ENCODE results near the gene TRIM52. TPM values are rescaled to one million over a fixed set of nuclear protein-coding genes. Genes with fewer than 3 reads are reported as not detected.

The TRIM52 gene
- total RNA-seq, 1 donor from 2014 or later = 30.2 TPM

DNA sequence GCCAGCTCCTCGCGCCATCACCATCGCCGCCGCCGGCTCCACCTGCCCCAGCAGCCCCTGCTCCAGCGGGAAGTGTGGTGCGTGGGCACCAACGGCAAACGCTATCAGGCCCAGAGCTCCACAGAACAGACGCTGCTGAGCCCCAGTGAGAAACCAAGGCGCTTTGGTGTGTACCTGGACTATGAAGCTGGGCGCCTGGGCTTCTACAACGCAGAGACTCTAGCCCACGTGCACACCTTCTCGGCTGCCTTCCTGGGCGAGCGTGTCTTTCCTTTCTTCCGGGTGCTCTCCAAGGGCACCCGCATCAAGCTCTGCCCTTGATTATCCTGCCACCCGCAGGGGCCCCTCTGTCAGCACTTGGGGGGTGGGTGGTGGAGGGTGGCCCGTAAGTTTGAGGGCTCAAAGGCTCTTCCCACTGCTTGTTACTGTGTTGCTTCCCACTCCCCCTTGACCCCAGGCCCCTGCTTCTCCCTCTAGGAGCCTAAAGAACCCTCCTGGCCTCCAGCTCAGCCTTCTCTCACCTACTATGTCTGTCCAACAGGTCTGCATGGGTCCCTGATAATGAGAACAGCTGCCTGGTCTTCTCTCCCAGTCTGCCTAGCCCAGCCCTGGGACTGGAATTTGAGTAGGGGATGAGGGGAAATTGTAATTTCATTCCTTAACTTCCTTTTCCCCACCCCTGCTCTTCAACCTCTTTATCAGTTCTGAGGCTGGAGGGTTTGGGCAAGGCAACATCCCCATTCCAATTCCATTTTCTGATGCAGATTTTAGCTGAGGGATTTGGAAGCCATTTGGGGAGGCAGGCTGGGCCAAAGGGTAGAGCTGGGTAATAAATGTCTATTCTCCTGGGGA, 26.3 kb downstream of the TRIM52 start:
- intact Hi-C loops (cut with micrococcal nuclease) = no loop called here

DNA sequence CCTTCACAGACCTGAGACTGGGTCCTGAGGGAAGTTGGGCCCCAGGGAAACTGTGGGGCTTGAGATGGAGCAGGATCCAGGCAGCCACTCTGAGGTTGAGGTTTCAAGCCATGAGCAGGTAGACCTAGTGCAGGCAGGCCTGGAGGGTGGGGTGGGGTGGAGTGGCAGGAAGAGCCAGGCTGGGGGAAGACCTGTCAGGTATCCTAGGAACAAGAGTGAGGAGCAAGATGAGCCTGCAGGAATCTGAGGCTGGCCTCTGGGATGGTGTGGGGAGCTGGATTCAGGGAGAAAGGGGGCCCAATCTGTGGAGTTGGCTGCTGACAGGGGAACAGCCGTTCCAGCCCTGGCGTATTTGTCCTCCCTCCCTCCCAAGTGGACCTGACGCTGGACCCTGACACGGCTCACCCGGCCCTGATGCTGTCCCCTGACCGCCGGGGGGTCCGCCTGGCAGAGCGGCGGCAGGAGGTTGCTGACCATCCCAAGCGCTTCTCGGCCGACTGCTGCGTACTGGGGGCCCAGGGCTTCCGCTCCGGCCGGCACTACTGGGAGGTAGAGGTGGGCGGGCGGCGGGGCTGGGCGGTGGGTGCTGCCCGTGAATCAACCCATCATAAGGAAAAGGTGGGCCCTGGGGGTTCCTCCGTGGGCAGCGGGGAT, 27.0 kb downstream of the TRIM52 start:
- intact Hi-C loops (cut with micrococcal nuclease) = no loop called here

DNA sequence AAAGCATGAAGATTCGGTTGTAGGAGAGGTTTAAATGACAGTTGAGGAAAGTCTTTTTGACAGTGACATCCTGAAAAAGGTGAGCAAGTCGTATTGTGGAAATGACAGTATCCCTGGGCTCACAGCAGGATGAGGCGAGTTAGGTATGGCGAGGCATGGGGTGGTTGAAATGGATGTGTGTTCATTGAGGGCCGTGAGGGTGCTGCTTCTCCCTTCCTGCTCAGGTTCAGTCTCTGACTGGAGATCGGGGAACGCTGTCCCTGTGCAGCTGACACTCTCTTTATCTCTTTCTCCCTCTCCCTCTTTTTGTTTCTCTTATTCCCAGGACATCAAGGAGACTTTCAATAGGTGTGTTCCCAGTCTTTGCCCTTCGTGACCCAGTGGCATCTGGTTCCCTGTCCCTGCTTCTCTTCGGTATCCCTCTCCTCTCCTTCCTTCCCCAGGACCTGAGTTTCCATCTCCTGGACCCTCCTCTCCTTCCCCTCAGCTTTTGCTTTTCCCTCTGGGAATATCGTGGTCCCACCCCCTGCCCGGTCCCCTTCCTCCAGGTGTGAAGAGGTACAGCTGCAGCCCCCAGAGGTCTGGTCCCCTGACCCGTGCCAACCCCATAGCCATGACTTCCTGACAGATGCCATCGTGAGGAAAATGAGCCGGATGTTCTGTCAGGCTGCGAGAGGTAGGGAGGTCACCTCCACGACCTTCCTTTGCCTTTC, 27.7 kb downstream of the TRIM52 start:
- intact Hi-C loops (cut with micrococcal nuclease) = no loop called here

DNA sequence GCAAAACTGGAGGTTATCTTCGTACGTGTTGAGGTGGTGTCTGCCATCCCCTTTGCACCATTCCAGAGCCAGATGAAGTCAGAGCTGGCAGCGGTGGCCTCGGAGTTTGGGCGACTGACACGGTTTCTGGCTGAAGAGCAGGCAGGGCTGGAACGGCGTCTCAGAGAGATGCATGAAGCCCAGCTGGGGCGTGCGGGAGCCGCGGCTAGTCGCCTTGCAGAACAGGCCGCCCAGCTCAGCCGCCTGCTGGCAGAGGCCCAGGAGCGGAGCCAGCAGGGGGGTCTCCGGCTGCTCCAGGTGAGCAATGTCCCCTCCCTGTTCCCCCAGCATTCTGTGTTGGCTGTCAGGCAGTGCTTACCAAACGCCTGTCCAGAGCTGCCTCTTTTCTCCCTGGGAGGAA, 28.4 kb downstream of the TRIM52 start:
- intact Hi-C loops (cut with micrococcal nuclease) = no loop called here

DNA sequence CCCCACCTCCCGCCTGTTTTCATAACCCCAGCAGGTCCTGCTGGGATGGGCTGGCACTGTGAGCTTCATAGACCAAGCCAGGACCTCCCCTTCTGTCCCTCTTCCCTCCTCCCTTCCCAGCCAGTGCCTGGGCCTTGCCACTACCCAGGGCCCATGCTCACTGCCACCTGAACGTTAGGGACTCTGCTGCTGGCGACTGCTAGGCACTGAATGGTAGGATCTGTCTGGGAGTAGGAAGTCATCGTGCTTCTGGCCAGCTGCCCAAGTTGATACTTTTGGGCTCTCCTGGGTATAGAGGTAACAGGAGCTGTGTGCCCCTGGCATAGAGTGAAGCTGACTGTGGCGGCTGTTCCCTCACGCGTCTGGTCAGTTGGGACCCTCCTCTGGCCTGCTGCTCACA, 29.5 kb downstream of the TRIM52 start:
- intact Hi-C loops (cut with micrococcal nuclease) = no loop called here

DNA sequence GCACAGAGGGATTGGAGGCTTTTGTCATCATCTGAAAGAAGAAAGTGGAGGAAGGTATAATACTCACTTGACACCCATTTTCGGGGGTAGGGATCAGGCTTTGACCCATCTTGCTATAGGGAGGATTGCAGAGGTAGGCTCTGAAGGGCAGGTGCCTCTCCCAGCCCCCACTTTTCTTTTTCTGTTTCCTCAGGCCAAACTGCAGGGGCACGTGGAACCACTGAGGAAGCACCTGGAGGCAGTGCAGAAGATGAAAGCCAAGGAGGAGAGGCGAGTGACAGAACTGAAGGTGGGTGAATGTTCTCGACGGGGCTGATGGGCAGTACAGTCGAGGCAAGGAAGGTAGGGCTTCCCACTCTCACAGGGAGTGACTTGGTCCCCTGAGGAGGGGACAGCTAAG, 30.4 kb downstream of the TRIM52 start:
- intact Hi-C loops (cut with micrococcal nuclease) = no loop called here

DNA sequence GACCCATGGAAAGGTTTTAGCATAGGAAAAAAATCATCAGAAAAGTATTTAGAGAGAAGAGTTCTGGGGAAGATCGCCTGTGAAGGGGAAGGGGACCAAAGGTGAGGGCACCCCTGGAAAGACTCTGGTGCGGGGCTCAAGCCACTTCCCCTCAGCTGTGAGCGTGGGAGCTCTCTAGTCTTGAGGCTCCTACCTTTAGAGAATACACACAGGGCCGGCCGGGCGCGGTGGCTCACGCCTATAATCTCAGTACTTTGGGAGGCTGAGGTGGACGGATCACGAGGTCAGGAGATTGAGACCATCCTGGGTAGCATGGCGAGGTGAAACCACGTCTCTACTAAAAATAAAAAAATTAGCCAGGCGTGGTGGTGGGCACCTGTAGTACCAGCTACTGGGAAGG, 30.9 kb downstream of the TRIM52 start:
- intact Hi-C loops (cut with micrococcal nuclease) = no loop called here

DNA sequence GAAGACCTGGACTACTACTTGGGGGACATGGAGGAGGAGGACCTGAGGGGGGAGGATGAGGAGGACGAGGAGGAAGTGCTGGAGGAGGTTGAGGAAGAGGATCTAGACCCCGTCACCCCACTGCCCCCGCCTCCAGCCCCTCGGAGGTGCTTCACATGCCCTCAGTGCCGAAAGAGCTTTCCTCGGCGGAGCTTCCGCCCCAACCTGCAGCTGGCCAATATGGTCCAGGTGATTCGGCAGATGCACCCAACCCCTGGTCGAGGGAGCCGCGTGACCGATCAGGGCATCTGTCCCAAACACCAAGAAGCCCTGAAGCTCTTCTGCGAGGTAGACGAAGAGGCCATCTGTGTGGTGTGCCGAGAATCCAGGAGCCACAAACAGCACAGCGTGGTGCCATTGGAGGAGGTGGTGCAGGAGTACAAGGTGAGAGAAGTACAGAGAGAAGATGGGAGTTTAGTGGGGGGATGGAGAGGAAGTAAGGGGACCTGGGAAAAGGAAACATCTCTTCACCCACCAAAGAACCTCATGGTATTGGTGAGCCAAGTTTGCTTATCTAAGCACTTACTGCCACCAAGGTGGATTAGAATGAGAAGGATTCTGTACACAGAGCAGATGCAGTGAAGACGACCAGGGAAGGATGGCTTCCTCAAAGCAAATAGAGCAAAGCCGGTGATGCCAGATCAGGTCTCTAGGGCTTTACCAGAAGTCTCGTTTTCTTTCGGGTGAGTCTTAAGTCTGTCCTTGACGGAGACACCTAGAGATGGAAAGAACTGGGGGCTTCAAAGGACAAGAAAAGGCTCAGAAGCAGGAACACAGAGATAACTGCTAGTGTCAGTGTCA, 36.3 kb downstream of the TRIM52 start:
- intact Hi-C loops (cut with micrococcal nuclease) = no loop called here

DNA sequence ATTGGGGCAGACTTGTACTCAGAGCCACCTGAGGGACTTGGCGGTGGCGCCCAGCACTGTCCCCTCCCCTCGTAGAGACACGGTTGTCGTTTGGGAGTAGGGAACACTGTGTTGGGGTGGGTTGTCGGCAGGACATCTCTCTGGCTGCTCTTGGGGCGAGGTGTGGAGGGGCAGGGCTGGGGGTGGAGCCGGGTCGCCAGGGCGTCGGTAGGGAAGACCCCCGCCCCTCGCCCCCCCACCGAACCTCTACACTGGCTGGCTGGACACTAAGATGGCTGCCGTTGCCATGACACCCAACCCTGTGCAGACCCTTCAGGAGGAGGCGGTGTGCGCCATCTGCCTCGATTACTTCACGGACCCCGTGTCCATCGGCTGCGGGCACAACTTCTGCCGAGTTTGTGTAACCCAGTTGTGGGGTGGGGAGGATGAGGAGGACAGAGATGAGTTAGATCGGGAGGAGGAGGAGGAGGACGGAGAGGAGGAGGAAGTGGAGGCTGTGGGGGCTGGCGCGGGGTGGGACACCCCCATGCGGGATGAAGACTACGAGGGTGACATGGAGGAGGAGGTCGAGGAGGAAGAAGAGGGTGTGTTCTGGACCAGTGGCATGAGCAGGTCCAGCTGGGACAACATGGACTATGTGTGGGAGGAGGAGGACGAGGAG, 37.1 kb downstream of the TRIM52 start:
- intact Hi-C loops (cut with micrococcal nuclease) = loop anchor here (1.0 to 2.0 kb wide), 9 partner anchors 19 to 1601 kb away; partner anchors contain the start of genes CANX, CNOT6, HNRNPH1 and RACK1

DNA sequence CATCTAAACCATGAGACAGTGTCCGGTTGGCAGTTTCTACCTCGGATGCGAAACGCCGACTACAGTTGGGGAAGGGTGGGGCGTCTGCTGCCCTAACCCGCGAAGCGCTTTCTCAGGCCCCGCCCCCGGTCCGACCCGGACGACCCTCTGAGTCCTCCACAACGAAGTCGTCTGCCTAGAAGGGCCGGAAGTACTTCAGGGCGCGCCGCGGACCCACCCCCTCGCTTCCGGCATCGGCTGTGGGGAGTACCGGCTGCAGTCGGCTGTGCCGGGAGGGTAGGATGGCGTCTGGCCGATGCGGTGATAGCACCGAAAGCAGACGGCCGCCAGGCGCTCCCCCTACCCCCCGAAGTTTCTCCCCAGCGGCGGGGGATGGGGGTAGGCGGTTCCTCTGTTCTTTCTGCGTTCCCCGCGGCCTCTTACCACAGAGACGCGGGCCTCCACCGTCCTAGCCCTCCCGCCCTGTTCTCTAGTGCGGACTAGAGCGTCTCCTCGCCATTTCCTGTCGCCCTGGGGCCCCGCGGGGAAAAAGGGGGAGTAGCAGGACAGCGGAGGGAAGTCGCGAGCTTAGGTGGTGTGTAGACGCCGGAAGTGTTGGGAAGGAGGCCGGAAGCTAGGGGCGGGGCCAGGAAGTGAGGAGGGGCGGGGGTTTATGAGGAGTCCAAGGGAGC, 37.8 kb downstream of the TRIM52 start, which contains the start of gene TRIM41:
Gene TRIM41 (plus strand): TSS at position 224 of the 671 bp plus-strand sequence. CDS start 719 bp downstream, outside the sequence.
- intact Hi-C loops (cut with micrococcal nuclease) = loop anchor here (1.0 to 2.0 kb wide), 9 partner anchors 20 to 1600 kb away; partner anchors contain the start of genes CANX, CNOT6, HNRNPH1 and RACK1

DNA sequence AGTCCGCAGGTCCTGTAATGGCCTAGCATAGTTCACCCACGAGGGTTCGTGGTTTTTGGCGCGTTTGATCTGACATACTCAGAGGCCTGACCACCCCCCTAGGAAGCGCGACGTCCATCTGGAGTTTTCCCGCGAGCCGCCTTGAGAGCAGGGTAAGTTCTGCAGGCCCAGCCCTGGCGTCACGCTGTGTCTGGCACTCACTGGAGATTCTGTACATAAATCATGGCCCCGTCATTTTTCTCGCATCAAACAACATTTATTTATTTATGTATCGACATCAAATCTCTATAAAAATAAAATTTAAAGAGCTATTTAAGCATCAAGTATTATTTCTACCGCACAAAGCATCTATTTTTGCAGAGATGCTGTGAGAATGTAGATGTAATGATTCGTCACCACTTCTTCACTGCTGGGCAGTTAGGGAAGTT, 38.3 kb downstream of the TRIM52 start:
- intact Hi-C loops (cut with micrococcal nuclease) = loop anchor here (1.0 to 2.0 kb wide), 12 partner anchors 15 to 1599 kb away; partner anchors contain the start of genes CANX, CNOT6, HNRNPH1 and RACK1

DNA sequence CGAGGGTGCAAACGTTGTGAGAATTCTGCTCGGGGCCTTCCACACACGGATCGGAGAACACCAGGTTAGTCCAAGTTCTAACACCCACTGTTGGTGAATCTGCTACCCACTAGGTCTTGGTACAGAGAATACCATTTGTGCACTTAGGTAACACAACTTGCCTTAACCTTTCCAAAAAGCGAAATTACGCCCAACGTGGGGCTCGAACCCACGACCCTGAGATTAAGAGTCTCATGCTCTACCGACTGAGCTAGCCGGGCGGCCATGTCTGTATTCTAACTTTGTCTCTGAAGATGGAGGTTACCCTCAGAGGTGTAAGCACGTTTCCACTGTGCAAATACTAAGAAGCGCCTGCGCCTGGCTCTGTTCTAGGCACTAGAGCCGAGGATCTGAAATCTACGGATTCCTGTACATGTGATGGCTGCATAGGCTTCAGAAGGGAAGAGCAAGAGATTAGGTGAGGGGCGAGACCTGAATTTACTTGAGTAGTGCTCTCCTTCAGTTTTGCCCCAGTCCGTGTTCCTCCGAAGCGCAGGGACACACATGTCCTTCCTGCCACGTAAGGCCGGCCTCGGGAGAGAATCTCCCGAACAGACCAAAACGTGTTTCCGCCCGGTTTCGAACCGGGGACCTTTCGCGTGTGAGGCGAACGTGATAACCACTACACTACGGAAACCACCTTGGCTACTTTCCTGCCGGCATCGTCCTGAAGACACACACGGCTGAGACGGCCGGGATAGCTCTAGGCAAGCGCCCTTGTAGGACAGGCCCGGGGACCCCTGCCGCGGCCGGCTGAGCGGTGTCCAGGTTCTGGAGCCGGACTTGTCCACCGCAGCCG, 38.9 kb downstream of the TRIM52 start:
- intact Hi-C loops (cut with micrococcal nuclease) = loop anchor here (1.0 to 2.0 kb wide), 4 partner anchors 15 to 1523 kb away; partner anchors contain the start of gene CANX

DNA sequence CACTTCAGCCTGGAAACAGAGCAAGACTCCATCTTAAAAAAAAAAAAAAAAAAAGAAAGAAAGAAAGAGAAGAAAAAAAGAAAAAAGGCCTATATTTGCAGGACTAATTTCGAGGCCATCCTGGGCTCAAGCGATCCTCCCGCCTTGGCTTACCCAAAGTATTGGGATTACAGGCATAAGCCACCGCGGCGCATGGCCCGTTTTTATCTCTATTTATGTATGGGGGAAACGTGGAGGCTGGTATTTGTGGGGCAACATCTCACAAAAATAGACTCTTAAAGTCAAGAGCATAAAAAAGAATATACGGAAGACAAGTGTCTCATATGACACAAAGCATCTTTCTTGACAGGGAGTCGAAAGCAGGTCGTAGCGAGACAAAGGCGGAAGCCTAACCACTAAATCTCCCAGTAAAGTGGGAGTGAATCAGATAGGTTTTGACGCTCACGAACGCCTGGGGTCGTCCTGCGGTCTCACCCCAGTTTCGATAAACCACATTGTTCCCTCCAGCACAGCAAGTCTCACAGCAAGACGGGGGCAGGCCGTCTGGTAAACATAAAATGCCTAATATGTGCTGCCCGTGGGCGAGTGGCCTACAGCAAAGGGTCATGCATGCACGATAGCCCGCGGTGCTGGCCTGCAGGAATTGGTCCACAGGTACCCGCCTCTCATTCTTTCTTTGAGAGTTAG, 39.7 kb downstream of the TRIM52 start:
- intact Hi-C loops (cut with micrococcal nuclease) = no loop called here

DNA sequence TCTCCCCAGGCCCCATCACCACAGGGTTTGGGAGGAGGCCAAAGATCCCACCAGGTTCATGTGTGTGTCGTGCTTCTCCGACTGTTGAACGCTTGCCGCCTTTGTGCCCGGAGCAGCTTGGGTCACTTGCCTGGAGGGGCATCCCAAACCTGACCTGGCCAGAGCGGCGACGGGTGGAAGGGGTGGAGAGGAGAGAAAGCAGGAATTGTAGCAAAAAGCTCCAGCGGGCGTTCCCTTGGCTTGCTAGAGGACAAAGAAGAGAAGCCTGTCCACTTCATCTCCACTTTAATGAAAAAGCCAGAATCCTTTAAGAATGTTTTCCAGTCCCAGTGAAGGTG, 40.8 kb downstream of the TRIM52 start:
- intact Hi-C loops (cut with micrococcal nuclease) = no loop called here

DNA sequence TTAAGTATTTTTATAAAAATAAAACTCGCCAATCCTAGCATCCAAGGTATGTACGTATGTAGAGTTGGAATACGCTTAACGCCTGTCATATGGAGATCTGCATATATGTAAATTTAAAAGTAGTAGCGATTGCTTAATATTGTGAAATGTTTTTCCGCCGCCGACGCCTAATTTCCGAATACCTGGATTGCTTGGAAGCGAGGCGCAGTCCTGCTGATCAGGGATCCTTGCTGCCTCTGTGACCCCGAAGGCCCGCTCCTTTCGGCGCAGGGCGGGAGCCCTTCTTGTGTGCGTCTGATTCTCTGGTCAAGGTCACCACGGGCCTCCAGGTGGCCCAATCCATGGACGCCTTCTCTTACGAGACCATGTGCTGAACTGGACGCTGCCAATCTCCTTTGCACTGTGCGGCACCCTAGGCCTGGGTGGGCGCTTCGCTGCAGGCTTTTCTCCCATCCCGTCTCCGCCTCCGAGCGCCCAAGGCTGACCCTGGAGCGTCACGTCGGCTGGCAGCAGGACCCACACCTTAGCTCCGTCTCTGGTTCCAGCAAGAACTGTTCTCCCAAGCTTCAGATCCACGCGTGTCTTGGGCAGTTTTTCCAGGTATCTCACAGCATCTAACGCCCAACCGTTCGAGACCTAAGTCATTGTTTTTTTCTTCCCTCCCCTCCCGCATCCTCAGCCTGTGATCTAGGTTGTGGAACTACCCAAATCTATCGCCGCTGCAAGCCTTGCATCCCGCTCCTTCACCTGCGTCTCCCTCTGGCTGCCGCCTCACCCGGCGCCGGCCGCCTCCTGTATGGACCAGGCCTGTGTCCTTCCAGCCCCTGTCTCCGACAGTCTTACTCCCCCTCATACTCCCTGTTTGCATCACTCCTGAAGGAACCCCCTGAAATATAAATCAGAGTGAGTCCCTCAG, 41.4 kb downstream of the TRIM52 start:
- intact Hi-C loops (cut with micrococcal nuclease) = no loop called here

DNA sequence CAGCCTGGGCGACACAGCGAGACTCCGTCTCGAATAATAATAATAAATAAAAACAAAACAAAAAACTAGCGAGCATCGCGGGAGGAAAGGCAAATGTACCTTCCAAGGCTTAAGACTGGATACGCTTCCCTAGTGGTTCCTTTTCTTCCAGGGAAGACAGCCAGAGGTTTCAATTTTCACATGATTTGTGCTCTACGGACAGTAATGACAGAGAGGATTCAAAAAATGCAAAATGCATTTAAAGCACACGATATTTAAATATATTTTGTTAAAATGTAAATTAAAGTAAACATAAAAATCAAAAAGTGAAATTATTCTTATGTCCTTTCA, 42.2 kb downstream of the TRIM52 start:
- intact Hi-C loops (cut with micrococcal nuclease) = loop anchor here (1.0 kb wide), 3 partner anchors 11 to 45 kb away; partner anchors contain the start of gene TRIM52

DNA sequence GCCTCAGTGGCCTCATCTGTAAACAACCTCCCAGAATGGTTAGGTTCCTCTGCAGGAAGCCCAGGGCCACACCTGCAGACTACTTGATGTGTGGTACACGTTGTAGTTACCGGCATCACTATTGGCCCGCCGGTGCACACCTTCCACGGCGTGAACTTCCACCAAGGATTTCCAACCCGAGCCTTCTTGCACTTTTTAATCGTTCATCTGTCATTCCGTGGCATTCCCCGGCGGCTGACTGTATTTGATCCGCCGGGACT, 43.2 kb downstream of the TRIM52 start:
- intact Hi-C loops (cut with micrococcal nuclease) = loop anchor here (1.0 kb wide), 3 partner anchors 10 to 44 kb away; partner anchors contain the start of gene TRIM52
